ENCODE data around the gene SPDEF.

The SPDEF gene

GRCh38 chr6:34526241-34526972 is 29.7 kb downstream of the SPDEF start:
- DNase-seq: no peak

GRCh38 chr6:34525431-34526175 is 30.5 kb downstream of the SPDEF start:
- DNase-seq: no peak

GRCh38 chr6:34524971-34525370 is 31.2 kb downstream of the SPDEF start:
- DNase-seq: no peak

GRCh38 chr6:34524499-34524898 is 31.6 kb downstream of the SPDEF start:
- DNase-seq: no peak

GRCh38 chr6:34523441-34524206 is 32.5 kb downstream of the SPDEF start:
- DNase-seq: no peak

GRCh38 chr6:34522761-34523160 is 33.4 kb downstream of the SPDEF start:
- no peak for DNase-seq

GRCh38 chr6:34521463-34522285 is 34.5 kb downstream of the SPDEF start:
- DNase-seq: no peak

GRCh38 chr6:34520645-34521462 is 35.3 kb downstream of the SPDEF start:
- DNase-seq: no peak

GRCh38 chr6:34519971-34520644 is 36.0 kb downstream of the SPDEF start:
- DNase-seq: no peak

GRCh38 chr6:34518669-34519365 is 37.3 kb downstream of the SPDEF start:
- no peak for DNase-seq

- DNase-seq: no peak
Observed at GRCh38 chr6:34517966-34518365, 38.2 kb downstream of the SPDEF start.

GRCh38 chr6:34517461-34517881 is 38.7 kb downstream of the SPDEF start:
- DNase-seq: no peak

GRCh38 chr6:34516391-34517324 is 39.5 kb downstream of the SPDEF start:
- no peak for DNase-seq

- DNase-seq: no peak
Observed at GRCh38 chr6:34515473-34516387, 40.4 kb downstream of the SPDEF start.

- no peak for DNase-seq
Observed at GRCh38 chr6:34514593-34515472, 41.3 kb downstream of the SPDEF start.

- DNase-seq: no peak
Observed at GRCh38 chr6:34514112-34514511, 42.0 kb downstream of the SPDEF start.

GRCh38 chr6:34513646-34514045 is 42.5 kb downstream of the SPDEF start:
- no peak for DNase-seq
